GM21515 (cell line): Measurements from ENCODE around the gene PIK3AP1.

Source experiments
- ATAC-seq: cut with Tn5 transposase; IDR thresholded peaks from one replicate; pipeline ENCODE4 v1.9.1; 2021; ENCODE audit not compliant: unreplicated experiment

Gene PIK3AP1

DNA sequence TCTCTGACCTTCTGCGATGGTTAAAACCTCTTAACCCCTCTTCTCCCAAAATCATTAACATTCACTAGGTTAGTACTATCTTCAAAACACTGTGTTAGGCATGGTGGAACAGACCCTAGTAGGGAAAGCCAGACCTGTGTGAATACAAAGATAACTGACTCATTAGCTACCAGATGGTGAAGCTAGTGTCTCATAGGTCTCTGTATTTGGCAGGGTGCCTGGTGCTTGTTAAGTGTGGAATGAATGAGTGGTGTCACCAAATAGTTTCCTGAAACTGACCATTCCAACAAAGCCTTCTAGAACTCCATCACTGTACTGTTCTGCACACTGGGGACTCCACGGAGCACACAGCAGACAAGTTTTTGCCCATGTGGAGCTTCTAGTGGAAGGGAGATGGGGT is 105.8 kb downstream of the PIK3AP1 start:
- ATAC-seq = no peak

DNA sequence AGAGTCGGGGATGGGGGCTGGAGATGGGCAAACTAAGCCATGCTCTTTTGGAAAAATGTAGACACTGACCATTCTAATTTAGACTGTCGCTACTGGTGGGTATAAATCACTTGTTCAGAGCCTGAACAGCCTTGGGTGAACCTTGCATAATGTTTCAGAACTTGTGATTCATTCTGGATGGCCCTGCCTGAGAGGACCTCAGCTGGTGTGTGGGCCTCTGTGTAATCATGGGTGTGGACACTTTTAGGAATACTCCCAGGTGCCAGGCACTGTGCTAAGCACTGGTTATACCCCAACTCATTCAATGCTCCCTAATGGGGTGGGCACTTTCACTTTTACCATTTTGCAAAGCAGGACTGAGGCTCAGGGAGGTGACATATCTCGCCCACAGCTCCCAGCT is 106.7 kb downstream of the PIK3AP1 start:
- ATAC-seq = no peak

DNA sequence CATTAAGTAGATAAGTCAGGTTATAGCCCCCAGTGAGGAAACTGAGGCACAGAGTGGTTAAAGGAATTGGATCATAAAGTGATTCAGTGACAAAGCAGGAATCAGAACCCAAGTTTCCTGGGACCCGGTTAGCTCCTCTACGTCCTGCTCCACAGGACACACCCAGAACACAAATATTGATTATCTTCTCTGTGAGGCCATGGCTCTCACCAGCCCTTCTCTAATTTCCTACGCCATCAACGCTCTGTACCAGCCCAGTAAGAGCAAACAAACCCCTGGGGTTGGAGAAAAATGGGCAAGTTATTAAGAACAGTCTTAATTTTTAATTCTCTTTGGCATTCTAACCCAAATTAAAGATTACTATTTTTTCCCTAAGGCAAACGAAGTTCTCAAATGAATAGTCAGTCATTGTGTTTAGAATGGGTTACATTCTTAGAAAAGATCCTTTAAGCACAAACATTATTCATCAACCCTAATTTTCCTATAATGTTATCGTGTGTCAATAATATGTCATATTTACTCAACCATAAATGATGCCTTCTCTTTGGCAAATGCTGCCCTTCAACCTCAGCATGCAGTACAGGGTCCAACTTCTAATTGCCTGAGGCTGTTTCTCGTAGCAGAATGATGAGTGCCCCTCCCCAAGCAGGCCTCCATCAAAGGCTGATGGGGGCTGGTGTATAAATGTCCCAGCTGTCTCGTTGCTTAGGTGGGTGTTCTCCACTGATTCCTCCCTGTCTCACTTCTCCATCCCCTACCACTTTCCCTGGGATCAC is 108.1 kb downstream of the PIK3AP1 start:
- no peak for ATAC-seq

DNA sequence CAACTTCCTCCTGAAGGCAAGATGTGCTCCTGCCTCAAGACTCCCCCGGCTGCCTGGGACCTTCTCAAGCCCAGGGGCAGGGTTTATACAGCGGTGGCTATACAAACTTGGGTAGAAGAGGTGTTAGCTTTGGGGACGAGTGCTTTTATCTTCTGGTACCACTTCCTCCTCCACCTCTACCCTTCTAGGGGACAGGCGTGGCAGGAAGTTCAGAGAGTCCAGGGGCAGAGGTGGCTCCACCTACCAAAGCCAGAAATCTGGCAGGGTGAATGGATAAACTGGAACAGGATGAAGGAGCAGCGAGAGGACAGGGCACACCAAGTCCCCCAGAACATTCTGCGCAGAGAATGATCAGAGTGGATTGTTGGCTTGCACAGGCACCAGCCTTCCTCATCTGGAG is 109.5 kb downstream of the PIK3AP1 start:
- ATAC-seq = no peak

DNA sequence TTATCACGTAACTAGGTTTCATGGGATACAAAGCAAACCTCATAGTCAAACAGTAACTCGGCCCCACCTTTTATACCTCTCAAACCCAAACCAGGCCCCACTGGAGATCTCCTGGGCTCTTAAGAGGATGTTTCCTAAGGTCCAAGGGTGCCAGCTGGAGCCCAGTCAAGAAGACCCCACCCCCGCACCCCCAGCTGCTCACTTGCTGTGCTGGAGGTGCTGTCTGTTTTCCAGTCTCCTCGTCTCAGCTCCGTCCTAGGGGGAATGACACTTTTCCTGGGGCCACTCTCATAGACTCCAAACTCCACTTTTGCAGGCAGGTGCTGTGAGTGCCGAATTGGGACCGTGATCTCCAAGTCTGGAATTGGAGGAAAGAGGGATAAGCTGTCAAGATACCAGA is 110.8 kb downstream of the PIK3AP1 start:
- ATAC-seq = no peak

DNA sequence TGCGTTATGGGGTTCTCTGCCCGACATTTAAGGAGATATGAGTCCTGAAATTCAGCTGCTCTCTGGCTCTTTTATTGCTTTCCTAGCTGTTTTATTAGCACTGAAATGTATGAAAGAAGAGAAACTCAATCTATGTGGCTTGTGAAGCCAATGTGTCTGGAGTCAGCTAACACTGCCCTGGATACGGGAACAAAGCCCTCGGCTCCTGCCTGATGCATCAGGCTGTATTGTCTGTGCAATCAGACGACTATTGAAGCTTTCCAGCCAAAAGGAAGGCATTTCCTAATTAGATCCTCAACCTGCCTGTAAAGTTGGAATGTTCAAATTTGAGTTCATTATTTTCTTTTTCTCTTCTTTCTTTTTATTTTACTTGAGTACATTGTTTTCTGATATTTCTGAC is 111.5 kb downstream of the PIK3AP1 start:
- ATAC-seq = no peak

DNA sequence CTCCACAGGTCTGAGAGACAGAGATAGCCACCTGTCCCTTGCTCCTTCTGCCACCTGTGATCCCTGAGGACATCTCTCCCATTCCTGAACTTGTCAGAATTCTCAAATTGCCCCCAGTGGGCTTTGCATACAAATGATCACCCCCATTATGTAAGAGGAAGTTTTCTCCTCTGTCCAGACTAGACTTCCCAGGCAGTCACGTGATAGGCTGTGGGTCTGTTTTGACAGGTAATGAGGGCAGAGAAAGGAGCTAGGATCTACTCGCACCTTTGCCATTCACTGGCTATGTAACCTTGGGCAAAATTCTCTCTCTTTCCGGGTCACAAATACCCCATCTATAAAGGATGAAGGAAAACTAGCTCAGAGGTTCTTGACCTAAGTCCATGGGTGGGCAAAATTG is 112.1 kb downstream of the PIK3AP1 start:
- ATAC-seq = no peak

DNA sequence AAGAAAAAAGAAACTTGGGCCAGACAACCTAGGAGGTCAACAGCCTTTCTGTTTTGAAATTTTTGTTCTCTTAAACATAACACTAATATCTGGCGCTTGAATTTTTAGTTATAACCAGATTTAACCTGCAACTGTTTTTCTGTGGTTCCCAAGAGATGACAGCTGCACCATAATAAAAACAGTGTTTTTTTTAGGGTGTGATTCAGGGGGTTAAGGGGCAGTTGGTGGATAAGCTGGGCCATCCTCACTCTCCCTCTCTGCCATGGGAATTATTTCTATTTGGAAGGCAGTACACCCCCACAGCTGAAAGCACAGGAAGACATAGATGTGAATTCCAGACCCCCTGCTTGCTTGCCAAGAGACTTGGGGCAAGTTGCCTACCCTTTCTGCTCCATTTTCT is 113.4 kb downstream of the PIK3AP1 start:
- ATAC-seq = no peak

DNA sequence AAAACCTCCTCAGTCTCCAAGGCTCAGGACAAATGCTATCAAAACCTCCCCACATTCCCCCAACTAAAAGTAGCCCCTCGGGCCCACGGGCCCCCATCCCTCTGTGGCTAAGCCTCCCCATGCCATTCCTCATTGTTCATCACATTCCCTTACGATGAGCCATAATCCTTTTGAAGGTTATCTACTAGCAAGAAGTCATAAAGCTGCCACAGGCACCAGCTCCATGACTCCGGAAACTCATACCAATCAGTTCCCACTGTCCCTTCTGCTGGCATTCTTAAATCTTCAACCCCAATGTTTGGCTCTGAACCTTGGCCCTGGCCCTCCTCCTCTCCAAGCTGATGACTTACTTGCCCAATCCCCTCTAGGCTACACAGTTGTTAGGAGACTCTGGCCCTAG is 114.1 kb downstream of the PIK3AP1 start:
- no peak for ATAC-seq

DNA sequence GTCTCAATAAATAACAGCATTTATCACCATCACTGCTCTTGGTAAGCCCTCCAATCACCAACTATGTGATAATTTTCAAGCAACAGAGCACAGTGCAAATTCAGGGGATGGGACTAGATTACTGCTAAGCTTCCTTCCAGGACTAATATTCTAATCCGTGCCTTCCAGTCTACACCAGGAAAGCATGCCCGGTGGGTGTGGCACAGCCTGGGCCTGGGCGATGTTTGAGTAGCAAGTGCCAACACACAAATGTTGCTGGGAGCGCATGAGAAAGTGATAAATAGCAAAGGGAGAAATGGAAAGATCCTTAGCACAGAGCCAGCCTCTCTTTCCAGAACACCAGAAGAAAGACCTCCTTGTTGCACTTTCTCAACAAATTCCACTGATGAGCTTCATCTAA is 120.0 kb downstream of the PIK3AP1 start:
- ATAC-seq = no peak

DNA sequence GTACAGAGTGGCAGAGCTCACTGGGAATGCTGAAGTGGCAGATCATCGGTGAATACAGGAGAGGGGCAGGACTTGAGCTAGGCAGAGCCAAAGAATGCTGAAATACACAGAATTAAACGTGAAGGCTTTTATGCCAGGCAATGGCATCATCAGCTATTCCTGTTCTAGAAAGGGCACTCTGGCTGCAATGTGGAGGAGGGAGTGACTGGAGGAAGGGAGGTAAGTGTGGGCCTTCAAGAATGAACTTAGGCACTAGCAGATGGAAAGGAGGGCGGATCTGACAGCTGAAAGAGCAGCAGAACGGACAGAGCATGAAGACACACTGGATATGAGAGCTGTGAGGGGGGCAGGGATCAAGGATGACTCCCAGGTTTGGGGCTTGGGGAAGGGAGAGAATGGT is 121.5 kb downstream of the PIK3AP1 start:
- no peak for ATAC-seq

DNA sequence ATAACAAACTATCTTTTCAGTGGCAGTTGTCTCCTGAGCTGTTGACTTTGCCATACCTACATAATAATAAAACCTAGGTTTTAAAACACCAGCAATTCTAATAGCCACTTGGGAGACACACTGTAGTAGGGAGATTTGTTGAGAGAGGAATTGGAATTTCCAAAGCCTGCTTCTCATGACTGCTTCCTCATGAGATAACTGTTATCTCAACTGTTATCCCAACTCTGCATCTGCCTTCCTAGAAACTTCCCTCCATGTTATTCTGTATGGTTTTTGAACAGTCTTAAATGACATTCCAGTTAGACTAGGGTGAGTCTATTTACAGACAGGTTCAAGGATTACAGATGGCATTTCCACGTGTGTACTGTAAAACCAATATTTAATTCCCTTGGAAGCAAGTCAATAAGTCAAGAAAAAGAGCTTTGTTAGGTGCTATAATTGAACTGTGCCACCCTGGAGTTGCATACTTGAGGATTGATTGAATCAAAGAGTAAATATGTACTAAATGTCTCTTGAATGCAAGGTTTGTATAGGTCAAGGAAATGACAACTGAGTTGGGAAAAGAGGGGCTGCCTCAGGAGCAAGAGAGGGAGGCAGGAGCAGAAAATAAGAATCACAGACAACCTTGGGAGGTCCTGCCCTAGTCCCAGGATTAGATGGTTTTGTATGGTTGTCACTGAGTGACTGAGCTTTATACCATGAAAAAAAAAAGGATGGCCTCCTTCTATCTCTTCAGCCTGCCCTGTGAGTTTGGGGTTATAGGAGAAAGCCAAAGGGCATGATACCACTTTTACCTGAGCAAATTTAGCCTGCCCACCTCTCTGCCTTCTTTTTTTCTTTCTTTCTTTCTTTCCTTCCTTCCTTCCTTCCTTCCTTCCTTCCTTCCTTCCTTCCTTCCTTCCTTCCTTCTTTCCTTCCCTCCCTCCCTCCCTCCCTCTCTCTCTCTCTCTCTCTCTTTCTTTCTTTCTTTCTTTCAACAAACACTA is 123.6 kb downstream of the PIK3AP1 start:
- ATAC-seq = no peak

DNA sequence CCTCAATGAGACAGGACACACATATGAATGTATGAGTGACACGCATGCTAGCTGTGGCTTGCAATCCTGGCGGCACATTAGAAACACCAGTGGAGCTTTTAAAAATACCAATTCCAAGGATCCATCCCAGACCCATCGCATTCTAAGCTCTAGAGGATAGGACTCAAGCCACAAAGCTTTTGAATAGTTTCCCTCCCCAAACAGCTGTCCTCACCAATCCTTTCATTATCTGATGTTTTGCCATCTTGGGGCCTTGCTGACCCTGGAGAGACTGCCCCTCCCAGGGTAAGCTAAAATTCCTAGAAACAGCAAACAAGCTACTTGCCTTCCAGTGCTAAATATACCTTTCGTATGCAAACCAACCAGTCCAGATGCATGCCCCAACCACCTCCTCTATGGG is 124.6 kb downstream of the PIK3AP1 start:
- no peak for ATAC-seq

DNA sequence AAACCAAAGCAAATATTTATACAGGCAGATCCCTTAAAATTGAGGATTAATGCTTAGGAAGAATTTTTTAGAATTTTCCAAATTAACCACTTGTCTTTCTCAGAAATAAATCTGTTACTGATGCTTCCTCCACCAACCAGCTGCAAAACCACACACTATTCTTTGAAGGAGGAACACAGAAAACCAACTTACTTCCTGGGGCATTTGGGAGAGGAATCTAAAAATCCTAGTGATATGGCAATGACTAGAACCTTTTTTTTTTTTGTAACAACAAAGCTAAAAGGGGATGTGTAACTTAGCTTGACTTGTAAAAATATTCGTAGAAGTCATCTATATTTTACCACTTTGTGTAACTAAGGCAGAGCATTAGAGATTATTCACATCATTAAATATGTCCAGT is 128.4 kb downstream of the PIK3AP1 start:
- no peak for ATAC-seq

DNA sequence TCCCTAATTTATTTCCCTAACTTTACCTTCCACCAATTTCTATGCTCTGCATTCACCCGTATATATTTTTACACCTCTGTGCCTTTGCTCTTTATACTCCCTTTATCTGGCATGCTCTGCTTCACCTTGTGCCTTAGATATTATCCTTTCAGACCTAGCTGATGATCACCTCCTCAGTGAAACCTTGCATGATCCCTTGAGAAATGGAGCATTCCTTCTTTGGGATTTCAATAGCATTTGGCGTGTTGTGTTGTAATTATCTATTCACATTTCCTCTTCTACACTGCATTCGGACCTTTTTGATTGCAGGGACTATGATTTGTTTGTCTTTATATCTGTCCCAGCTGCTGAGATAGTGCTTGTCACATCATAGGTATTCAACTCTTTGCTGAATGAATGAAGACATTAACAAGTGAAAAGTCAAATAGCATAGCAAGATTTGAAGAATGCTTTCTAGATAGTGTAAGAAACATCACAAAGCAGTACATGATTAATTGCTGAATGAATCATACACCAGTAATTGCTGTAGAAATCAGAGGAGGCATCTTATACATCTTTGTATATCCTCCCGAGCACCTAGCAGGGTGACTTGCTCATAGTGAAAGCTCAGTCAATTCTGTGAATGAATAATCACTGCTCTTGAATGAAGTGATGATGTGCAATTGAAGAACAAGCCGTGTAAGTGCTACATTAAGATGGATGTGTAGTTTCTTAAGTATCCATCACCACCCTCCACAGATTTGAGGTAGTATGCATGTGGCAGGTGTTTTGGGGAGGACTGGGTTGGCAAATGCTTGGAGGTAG is 131.5 kb downstream of the PIK3AP1 start:
- ATAC-seq = no peak

DNA sequence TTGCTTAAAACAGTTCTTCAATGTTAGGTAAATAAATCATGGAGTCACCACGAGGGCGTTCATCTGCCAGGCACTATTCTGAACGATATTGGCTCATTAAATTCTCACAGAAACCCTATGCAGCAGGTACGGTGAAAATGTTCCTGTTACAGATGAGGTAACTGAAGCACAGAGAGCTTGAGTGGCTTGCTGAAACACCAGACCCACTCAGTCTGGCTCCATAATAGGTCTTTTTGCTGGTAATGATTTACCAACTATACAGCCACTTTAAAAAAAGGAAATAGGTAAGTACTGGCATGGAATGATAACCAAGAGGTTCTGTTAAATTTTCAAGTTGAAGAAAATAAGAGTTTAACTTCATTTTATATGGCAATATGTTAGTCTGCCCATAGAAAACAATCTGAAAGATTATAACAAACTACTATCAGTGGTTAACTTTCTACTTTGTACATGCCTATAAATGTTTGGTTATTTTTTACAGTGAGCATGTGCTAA is 132.2 kb downstream of the PIK3AP1 start:
- ATAC-seq = no peak

DNA sequence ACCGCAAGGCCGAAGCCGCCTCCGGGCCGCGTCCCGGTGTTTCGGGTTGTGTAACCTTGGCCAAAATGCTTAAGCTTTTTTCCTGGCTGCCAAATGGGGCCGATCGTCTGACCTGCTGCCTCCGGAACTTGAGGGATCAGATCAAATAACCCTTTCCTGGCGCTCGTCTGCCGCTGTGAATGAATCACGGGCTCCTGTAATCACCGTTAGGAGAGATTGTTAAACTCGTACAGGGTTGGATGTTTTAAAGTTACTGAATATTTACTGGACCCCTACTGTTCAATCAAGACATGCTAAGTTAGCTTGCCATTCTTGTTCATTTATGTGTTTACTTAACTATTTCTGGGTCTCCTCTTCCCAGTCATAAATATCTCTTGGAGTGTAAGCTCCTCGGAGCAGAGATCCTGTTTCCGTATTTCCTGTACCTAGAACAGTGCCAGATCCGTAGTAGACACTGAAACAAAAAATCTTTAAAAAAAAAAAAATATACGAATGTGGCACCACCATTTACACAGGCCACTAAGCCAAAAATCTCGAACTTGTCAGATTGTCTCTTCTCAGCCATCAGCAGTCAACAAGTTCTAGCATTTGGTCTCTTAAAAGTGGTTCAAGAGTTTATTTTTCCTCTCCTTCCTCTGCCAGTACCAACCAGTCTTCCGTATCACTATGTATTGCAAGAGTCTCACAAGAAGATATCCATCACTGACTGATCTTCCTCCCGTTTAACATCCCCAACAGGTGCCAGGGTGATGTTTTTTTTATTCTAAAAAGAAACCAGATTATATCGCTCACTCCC is 132.9 kb downstream of the PIK3AP1 start:
- ATAC-seq = no peak

DNA sequence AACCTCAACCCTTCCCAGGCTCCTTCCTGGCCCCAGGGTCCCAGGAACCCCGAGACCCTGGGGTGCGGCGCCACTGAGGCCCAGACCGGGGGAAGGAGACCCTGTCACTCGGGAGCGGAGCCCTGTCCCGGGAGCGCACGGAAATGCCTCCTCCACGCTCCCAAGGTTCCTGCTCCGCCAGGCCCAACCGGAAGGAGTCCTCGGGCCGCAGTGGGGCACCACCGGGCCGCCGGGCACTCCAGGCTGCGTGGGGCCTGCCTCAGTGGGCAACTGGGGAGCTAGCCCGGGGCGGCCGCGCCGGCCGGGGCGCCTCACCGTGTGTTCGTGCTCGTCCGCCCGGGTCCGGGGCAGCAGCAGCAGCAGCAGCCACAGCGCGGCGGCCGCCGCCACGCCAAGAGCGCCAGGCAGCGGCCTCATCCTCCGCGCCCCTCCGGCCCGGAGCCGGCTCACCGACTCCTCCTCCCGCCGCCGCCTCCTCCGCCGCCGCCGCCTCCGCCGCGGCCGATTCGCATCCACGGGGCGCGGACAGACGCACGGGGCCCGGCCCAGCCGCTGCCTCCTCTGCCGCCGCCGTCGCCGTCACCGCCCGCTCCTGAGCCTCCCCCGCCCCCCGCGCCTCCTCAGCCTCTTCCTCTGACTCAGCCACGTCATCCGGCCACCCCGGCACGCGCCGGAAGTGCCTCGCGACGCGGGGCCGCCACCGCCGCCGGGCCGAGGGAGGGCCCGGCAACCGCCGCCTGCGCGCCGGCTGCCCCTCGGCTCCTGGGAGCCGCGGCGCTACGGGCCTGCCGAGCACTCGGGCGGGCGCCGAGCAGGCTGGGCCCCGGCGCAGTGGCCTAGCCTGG is 133.7 kb downstream of the PIK3AP1 start, which contains the start of gene TM9SF3:
TM9SF3 (minus strand) TSS at position 594 of the 845 bp plus-strand sequence; CDS start at position 417, 177 bp downstream.
- peak; percentile 70 for ATAC-seq

DNA sequence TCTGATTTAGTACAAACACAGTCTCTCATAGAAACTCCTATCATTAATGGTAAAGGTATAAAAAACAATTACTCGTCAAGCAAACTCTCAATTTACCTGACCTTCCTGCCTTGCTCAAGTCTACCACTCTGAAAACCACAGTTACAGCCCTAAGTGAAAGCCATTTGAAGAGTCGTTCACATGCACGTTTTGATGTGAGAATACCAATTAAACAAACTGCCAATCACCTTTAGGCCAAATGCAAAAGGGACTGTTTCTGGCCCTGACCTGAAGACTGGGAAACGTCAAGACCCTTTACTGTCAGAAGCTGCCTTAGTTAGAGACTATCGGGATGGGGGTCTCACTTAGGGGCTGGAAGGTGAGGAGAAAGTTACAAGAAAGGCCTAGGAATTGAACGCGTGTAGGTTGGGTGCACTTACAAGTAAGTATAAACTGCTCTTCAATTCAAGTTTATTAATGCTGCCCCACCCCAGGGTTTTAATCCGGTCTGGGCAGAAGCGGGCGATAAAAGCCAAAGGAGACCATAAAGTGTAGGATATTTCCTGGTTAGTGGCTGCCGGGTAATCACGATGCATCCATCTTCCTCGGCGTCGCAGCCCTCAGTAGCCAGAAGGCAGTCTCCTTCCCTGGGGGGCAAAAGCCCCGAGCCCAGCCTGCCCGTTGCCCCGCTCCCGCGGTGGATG is 134.4 kb downstream of the PIK3AP1 start:
- ATAC-seq = no peak
